ENCODE data around the gene PIEZO2.

GRCh38 chr18:10661317-10661716 is 488.1 kb downstream of the PIEZO2 start:
- TF ChIP-seq EZH2 (IDR thresholded peaks at IDR 0.05; ENCODE audit: borderline replicate concordance, low read depth, low read length, poor library complexity, severe bottlenecking) (no peak), CTCF (conservative IDR thresholded peaks at IDR 0.05; ENCODE audit: low read depth, low read length) (no peak)
